ENCODE data around the gene CORO7. TPM values are rescaled to one million over a fixed set of nuclear protein-coding genes. Genes with fewer than 3 reads are reported as not detected.

CORO7 gene
- total and polyA plus RNA-seq, 9 of the 15 experiments (the other 6 are each of a cell fraction or from before 2014, with no cell fraction given) = 0.45 to 77.2 (median 18.7) TPM

DNA sequence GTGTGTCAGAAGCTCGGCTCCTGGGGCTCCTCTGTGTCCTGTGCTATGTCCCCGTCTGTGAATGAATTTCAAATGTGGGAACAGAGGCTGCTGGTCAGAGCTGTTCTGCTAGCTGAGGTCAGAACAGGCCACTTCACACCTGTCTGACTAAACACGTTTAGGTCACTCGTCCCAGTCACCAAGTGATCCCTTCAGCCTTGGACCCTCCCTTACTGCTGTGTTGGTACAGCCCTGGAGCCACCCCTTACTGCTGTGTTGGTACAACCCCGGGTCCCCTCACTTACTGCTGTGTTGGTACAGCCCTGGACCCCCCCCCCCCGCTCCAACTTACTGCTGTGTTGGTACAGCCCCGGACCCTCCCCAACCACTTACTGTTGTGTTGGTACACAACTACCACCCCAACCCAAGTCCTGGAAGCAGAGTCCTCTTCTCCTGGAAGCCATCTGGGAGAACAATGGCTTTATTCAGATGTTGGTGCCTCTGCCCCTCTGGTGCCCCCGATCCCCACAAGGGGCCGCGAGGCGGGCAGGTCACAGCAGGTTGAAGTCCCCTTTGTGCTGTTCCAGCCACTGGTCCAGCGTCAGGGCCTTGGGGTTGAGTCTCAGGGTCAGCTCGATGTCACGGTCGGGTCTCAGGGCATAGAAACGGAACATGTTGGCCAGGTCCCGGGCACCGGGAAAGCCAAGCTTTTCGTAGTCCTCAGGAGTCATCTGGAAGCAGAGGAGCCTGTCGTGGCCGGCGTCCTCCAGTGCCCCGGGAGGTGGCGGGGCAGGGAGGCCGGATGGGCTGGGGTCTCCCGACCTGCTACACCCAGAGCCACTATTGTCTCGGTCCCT lies 45.1 kb upstream of the CORO7 start (continued):
- TF ChIP-seq PBX2 (CRISPR knock-in tag; IDR thresholded peaks at IDR 0.05; ENCODE audit: low read depth) = no peak
- TF ChIP-seq PBX2 (tag; conservative IDR thresholded peaks at IDR 0.05; ENCODE audit: low read depth) = no peak
- no peak for TF ChIP-seq ZNF561 (CRISPR knock-in tag; conservative IDR thresholded peaks at IDR 0.05)
- no peak for TF ChIP-seq SRSF7 (optimal IDR thresholded peaks at IDR 0.05; ENCODE audit: low read depth, low read length)
- no peak for TF ChIP-seq PRMT5 (CRISPR knock-in tag; IDR thresholded peaks at IDR 0.05)
- peak in 1 of 2 experiments; percentile 31; a peak in 1 of 4 replicates for TF ChIP-seq SIX5 (IDR thresholded peaks at IDR 0.05; ENCODE audit: borderline replicate concordance in 1 of 2, insufficient read depth in 1 of 2, low read depth in 1 of 2, low read length in 2 of 2)
- TF ChIP-seq TEAD4 (IDR thresholded peaks at IDR 0.05; ENCODE audit: low read length) = no peak
- TF ChIP-seq TEAD4 (CRISPR knock-in tag; IDR thresholded peaks at IDR 0.05; ENCODE audit: borderline replicate concordance) = no peak
- TF ChIP-seq, protein P1, sequence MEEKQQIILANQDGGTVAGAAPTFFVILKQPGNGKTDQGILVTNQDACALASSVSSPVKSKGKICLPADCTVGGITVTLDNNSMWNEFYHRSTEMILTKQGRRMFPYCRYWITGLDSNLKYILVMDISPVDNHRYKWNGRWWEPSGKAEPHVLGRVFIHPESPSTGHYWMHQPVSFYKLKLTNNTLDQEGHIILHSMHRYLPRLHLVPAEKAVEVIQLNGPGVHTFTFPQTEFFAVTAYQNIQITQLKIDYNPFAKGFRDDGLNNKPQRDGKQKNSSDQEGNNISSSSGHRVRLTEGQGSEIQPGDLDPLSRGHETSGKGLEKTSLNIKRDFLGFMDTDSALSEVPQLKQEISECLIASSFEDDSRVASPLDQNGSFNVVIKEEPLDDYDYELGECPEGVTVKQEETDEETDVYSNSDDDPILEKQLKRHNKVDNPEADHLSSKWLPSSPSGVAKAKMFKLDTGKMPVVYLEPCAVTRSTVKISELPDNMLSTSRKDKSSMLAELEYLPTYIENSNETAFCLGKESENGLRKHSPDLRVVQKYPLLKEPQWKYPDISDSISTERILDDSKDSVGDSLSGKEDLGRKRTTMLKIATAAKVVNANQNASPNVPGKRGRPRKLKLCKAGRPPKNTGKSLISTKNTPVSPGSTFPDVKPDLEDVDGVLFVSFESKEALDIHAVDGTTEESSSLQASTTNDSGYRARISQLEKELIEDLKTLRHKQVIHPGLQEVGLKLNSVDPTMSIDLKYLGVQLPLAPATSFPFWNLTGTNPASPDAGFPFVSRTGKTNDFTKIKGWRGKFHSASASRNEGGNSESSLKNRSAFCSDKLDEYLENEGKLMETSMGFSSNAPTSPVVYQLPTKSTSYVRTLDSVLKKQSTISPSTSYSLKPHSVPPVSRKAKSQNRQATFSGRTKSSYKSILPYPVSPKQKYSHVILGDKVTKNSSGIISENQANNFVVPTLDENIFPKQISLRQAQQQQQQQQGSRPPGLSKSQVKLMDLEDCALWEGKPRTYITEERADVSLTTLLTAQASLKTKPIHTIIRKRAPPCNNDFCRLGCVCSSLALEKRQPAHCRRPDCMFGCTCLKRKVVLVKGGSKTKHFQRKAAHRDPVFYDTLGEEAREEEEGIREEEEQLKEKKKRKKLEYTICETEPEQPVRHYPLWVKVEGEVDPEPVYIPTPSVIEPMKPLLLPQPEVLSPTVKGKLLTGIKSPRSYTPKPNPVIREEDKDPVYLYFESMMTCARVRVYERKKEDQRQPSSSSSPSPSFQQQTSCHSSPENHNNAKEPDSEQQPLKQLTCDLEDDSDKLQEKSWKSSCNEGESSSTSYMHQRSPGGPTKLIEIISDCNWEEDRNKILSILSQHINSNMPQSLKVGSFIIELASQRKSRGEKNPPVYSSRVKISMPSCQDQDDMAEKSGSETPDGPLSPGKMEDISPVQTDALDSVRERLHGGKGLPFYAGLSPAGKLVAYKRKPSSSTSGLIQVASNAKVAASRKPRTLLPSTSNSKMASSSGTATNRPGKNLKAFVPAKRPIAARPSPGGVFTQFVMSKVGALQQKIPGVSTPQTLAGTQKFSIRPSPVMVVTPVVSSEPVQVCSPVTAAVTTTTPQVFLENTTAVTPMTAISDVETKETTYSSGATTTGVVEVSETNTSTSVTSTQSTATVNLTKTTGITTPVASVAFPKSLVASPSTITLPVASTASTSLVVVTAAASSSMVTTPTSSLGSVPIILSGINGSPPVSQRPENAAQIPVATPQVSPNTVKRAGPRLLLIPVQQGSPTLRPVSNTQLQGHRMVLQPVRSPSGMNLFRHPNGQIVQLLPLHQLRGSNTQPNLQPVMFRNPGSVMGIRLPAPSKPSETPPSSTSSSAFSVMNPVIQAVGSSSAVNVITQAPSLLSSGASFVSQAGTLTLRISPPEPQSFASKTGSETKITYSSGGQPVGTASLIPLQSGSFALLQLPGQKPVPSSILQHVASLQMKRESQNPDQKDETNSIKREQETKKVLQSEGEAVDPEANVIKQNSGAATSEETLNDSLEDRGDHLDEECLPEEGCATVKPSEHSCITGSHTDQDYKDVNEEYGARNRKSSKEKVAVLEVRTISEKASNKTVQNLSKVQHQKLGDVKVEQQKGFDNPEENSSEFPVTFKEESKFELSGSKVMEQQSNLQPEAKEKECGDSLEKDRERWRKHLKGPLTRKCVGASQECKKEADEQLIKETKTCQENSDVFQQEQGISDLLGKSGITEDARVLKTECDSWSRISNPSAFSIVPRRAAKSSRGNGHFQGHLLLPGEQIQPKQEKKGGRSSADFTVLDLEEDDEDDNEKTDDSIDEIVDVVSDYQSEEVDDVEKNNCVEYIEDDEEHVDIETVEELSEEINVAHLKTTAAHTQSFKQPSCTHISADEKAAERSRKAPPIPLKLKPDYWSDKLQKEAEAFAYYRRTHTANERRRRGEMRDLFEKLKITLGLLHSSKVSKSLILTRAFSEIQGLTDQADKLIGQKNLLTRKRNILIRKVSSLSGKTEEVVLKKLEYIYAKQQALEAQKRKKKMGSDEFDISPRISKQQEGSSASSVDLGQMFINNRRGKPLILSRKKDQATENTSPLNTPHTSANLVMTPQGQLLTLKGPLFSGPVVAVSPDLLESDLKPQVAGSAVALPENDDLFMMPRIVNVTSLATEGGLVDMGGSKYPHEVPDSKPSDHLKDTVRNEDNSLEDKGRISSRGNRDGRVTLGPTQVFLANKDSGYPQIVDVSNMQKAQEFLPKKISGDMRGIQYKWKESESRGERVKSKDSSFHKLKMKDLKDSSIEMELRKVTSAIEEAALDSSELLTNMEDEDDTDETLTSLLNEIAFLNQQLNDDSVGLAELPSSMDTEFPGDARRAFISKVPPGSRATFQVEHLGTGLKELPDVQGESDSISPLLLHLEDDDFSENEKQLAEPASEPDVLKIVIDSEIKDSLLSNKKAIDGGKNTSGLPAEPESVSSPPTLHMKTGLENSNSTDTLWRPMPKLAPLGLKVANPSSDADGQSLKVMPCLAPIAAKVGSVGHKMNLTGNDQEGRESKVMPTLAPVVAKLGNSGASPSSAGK (IDR thresholded peaks at IDR 0.05) = no peak
- TF ChIP-seq CREBBP (IDR thresholded peaks at IDR 0.05; ENCODE audit: low read depth, low read length) = no peak
- no peak for TF ChIP-seq L3MBTL2 (IDR thresholded peaks at IDR 0.05)
- TF ChIP-seq JUND (IDR thresholded peaks at IDR 0.05; ENCODE audit: borderline replicate concordance, low read depth, low read length) = peak; percentile 88
- TF ChIP-seq JUND (tag; IDR thresholded peaks at IDR 0.05; ENCODE audit: borderline replicate concordance, low read depth, low read length) = no peak
- TF ChIP-seq MEF2D (tag; conservative IDR thresholded peaks at IDR 0.05; ENCODE audit: low read depth) = no peak

Measured in K562 (cell line).